GM12892 (cell line): Measurements from ENCODE around the gene CHD2.
A peak's percentile ranks its signal among the peaks of the same experiment; 100 is the strongest.

Experiments used
- DNase-seq: peaks from one replicate; pipeline ENCODE4 v3.0.0; 2011; ENCODE audit not compliant: insufficient read length
- FAIRE-seq: peaks from 2 replicates; lab custom pipeline; 2011; peaks lifted over from hg19 to GRCh38; lab: Jason Lieb, UNC
- POLR2A ChIP-seq: IDR thresholded peaks from 2 replicates; pipeline ENCODE4 v1.6.1; 2011; ENCODE audit warnings: low read depth, low read length, control low read depth
- POLR2AphosphoS5 ChIP-seq: IDR thresholded peaks from 2 replicates; pipeline ENCODE4 v1.6.1; 2011; ENCODE audit warnings: low read depth, low read length, control low read depth
- TAF1 ChIP-seq: IDR thresholded peaks from 2 replicates; pipeline ENCODE4 v1.6.1; 2011; ENCODE audit warnings: low read depth, mild to moderate bottlenecking, control low read depth, low read length, borderline replicate concordance

The CHD2 gene

GRCh38 chr15:92902737-92903593 is 2.8 kb downstream of the CHD2 start:
- FAIRE-seq: peak; percentile 30

GRCh38 chr15:92903631-92903965 is 3.5 kb downstream of the CHD2 start:
- TF ChIP-seq TAF1: no peak
- TF ChIP-seq POLR2AphosphoS5: no peak
- no peak for TF ChIP-seq POLR2A
- FAIRE-seq: no peak
- no peak for DNase-seq

More at GRCh38 chr15:92902737-92903593, 2.8 kb downstream of the CHD2 start:
- no peak for DNase-seq
- no peak for TF ChIP-seq POLR2AphosphoS5
- 0 out of 2 replicates have a peak, but pooled peaks have one; percentile 21 for TF ChIP-seq POLR2A
- TF ChIP-seq TAF1: no peak

GRCh38 chr15:92903966-92904721 is 4.0 kb downstream of the CHD2 start:
- TF ChIP-seq POLR2AphosphoS5 (peak; percentile 98), TAF1 (peak; percentile 92), POLR2A (peak; percentile 98)
- DNase-seq: peak; percentile 66
- peak; percentile 99 for FAIRE-seq

- no peak for DNase-seq
- no peak for FAIRE-seq
- no peak for TF ChIP-seq TAF1
- no peak for TF ChIP-seq POLR2A
- no peak for TF ChIP-seq POLR2AphosphoS5
Measured at GRCh38 chr15:92904722-92905571, 4.8 kb downstream of the CHD2 start.

- FAIRE-seq: no peak
- TF ChIP-seq TAF1: no peak
- no peak for TF ChIP-seq POLR2AphosphoS5
- no peak for TF ChIP-seq POLR2A
- DNase-seq: no peak
Measured at GRCh38 chr15:92906020-92906419, 5.9 kb downstream of the CHD2 start.

- no peak for DNase-seq
- FAIRE-seq: peak; percentile 70
- TF ChIP-seq TAF1 (no peak), POLR2AphosphoS5 (no peak), POLR2A (no peak)
Measured at GRCh38 chr15:92906563-92907081, 6.5 kb downstream of the CHD2 start.

- DNase-seq: no peak
- TF ChIP-seq POLR2A: no peak
- no peak for TF ChIP-seq TAF1
- TF ChIP-seq POLR2AphosphoS5: no peak
- FAIRE-seq: no peak
Measured at GRCh38 chr15:92907229-92907628, 7.1 kb downstream of the CHD2 start.

- TF ChIP-seq POLR2A: no peak
- TF ChIP-seq POLR2AphosphoS5: no peak
- no peak for TF ChIP-seq TAF1
Measured at GRCh38 chr15:92907896-92908712, 8.0 kb downstream of the CHD2 start.

GRCh38 chr15:92908713-92909057 is 8.6 kb downstream of the CHD2 start:
- no peak for DNase-seq
- FAIRE-seq: no peak
- no peak for TF ChIP-seq POLR2A
- TF ChIP-seq TAF1: no peak
- no peak for TF ChIP-seq POLR2AphosphoS5

More at GRCh38 chr15:92907896-92908712, 8.0 kb downstream of the CHD2 start:
- DNase-seq (no peak), FAIRE-seq (no peak)

GRCh38 chr15:92909136-92909781 is 9.1 kb downstream of the CHD2 start:
- DNase-seq (no peak), FAIRE-seq (no peak)
- no peak for TF ChIP-seq TAF1
- TF ChIP-seq POLR2A: no peak

- FAIRE-seq: no peak
- DNase-seq: no peak
- TF ChIP-seq POLR2A (no peak), POLR2AphosphoS5 (no peak), TAF1 (no peak)
Measured at GRCh38 chr15:92910451-92910850, 10.3 kb downstream of the CHD2 start.
